HFF-Myc (cell line): ENCODE data around the gene LARP4B.

Experiments
- DNase-seq: peaks from one replicate; pipeline ENCODE4 v3.0.0-alpha.2; 2011; ENCODE audit warnings: low read depth; ENCODE audit errors: extremely low read depth
- H3K4me3 ChIP-seq: replicated peaks from 2 replicates; pipeline ENCODE4 v1.5.1; 2011; ENCODE audit warnings: low read depth, mild to moderate bottlenecking, control low read depth, low read length
- CTCF ChIP-seq: IDR thresholded peaks from 2 replicates; pipeline ENCODE4 v1.5.1; 2012; ENCODE audit warnings: mild to moderate bottlenecking, low read depth, low read length, control low read depth; ENCODE audit errors: missing control alignments

Gene LARP4B

GRCh38 chr10:972763-973162 lies 41.3 kb upstream of the LARP4B start:
- no peak overlapping the region for H3K4me3 ChIP-seq
- TF ChIP-seq CTCF = no peak
- no peak for DNase-seq

GRCh38 chr10:971613-972012 lies 40.1 kb upstream of the LARP4B start:
- no peak overlapping the region for H3K4me3 ChIP-seq
- DNase-seq = no peak
- no peak for TF ChIP-seq CTCF

- no peak overlapping the region for H3K4me3 ChIP-seq
- no peak for DNase-seq
- TF ChIP-seq CTCF = no peak
Observed at GRCh38 chr10:971150-971542, 39.6 kb upstream of the LARP4B start.

- no peak for TF ChIP-seq CTCF
- DNase-seq = no peak
- no peak overlapping the region for H3K4me3 ChIP-seq
Observed at GRCh38 chr10:970311-971149, 39.0 kb upstream of the LARP4B start.

GRCh38 chr10:969473-970150 lies 38.1 kb upstream of the LARP4B start:
- no peak overlapping the region for H3K4me3 ChIP-seq
- no peak for DNase-seq
- no peak for TF ChIP-seq CTCF

GRCh38 chr10:968546-969199 lies 37.2 kb upstream of the LARP4B start:
- no peak for DNase-seq
- H3K4me3 ChIP-seq = no peak overlapping the region
- TF ChIP-seq CTCF = no peak
